GM21528 (cell line): Measurements from ENCODE around the gene KRT31.
"Not testable (repeated sequence)": the region's sequence is repeated elsewhere in the genome, so short reads cannot be mapped to it uniquely, and the experiment has no call there.

ENCODE experiments used
- ATAC-seq: cut with Tn5 transposase; IDR thresholded peaks from one replicate; pipeline ENCODE4 v1.9.1; 2021; ENCODE audit warnings: mild to moderate bottlenecking, moderate library complexity; ENCODE audit not compliant: unreplicated experiment, low FRiP score

Gene KRT31

GRCh38 chr17:41418116-41418860 is 20.9 kb upstream of the KRT31 start:
- ATAC-seq: no peak

- ATAC-seq: no peak
Measured at GRCh38 chr17:41417576-41418015, 20.2 kb upstream of the KRT31 start.

- ATAC-seq: no peak
Measured at GRCh38 chr17:41417127-41417526, 19.7 kb upstream of the KRT31 start.

- no peak for ATAC-seq
Measured at GRCh38 chr17:41416479-41416878, 19.1 kb upstream of the KRT31 start.

- no peak for ATAC-seq
Measured at GRCh38 chr17:41415833-41416335, 18.5 kb upstream of the KRT31 start.

GRCh38 chr17:41415411-41415810 is 18.0 kb upstream of the KRT31 start:
- ATAC-seq: no peak

- ATAC-seq: no peak
Measured at GRCh38 chr17:41413982-41414381, 16.6 kb upstream of the KRT31 start.

- ATAC-seq: no peak
Measured at GRCh38 chr17:41413353-41413957, 16.0 kb upstream of the KRT31 start.

GRCh38 chr17:41411072-41411840 is 13.8 kb upstream of the KRT31 start:
- ATAC-seq: no peak

- no peak for ATAC-seq
Measured at GRCh38 chr17:41407226-41407625, 9.8 kb upstream of the KRT31 start.

- ATAC-seq: no peak
Measured at GRCh38 chr17:41406205-41406604, 8.8 kb upstream of the KRT31 start.

GRCh38 chr17:41404024-41404671 is 6.7 kb upstream of the KRT31 start:
- ATAC-seq: no peak

GRCh38 chr17:41403404-41404023 is 6.1 kb upstream of the KRT31 start:
- ATAC-seq: no peak

GRCh38 chr17:41402161-41402560 is 4.8 kb upstream of the KRT31 start:
- no peak for ATAC-seq

- no peak for ATAC-seq
Measured at GRCh38 chr17:41396340-41396739, 1.1 kb downstream of the KRT31 start.

GRCh38 chr17:41395611-41396010 is 1.8 kb downstream of the KRT31 start:
- ATAC-seq: no peak

- not testable (repeated sequence) for ATAC-seq
Measured at GRCh38 chr17:41395044-41395443, 2.4 kb downstream of the KRT31 start.

- no peak for ATAC-seq
Measured at GRCh38 chr17:41394254-41394996, 3.0 kb downstream of the KRT31 start.

- ATAC-seq: no peak
Measured at GRCh38 chr17:41393826-41394225, 3.6 kb downstream of the KRT31 start.

- no peak for ATAC-seq
Measured at GRCh38 chr17:41393294-41393693, 4.1 kb downstream of the KRT31 start.
